GM12801 (cell line): ENCODE measurements around the gene CLCA1.

Experiments used
- TF ChIP-seq, protein P1 (sequence below): IDR thresholded peaks from one replicate; pipeline ENCODE4 v1.5.1; 2011; ENCODE audit warnings: control low read depth; ENCODE audit not compliant: insufficient read length; ENCODE audit errors: extremely low read depth

The CLCA1 gene

DNA sequence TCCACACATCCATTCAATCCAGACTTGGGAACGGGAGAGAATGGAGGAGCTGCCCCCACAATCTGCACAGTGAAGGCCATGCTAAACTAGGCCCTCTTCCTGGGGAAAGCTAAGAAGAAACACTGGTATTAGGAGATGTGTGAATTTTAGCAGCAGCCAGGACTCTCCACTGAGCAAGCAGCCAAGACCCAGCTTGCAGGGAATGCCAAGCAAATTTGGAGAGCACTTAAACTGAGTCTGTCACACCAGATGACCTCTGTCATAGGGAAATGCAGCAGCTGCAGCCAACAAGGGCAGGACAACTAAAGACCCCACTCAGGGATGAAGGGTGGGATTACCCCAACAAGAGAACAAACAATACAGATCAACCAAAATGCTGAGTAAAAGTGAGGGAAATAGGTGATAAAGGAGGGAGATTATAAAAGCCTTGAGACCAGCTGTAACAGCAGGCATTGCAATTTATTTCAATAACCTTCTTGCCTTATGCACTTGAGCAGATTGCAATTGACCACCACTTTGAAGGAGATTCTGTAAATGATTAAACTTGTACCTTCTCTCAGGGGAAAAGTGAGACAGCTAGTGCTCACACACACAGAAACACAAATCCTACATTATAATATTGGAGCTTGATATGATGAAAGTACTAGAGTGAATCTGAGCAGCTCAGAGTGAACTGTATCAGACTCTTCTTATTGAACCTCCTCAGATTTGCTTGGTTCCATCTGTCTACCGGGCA is 2.5 kb upstream of the CLCA1 start:
- TF ChIP-seq, protein P1, sequence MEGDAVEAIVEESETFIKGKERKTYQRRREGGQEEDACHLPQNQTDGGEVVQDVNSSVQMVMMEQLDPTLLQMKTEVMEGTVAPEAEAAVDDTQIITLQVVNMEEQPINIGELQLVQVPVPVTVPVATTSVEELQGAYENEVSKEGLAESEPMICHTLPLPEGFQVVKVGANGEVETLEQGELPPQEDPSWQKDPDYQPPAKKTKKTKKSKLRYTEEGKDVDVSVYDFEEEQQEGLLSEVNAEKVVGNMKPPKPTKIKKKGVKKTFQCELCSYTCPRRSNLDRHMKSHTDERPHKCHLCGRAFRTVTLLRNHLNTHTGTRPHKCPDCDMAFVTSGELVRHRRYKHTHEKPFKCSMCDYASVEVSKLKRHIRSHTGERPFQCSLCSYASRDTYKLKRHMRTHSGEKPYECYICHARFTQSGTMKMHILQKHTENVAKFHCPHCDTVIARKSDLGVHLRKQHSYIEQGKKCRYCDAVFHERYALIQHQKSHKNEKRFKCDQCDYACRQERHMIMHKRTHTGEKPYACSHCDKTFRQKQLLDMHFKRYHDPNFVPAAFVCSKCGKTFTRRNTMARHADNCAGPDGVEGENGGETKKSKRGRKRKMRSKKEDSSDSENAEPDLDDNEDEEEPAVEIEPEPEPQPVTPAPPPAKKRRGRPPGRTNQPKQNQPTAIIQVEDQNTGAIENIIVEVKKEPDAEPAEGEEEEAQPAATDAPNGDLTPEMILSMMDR, result no peak

GRCh38 chr1:86466986-86467385 is 1.7 kb upstream of the CLCA1 start:
- TF ChIP-seq, protein P1, result no peak

DNA sequence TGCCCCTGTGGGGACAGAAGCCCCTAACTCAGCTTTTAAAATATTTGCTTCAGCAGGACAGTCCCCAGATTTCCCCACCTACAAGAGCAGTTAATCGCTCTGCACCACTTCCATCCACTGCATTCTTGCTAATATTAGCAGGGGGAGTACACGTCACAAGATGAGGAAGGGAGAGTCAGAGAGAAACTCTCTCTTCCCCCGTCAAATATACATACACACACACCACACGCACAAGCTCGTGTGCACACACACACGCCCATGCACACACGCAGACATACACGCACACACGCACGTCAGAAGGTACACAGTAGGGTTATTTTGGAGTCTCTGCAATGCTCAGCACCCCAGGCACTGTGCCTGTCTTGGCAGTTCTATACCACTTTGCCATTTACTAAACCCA is 2.1 kb downstream of the CLCA1 start:
- TF ChIP-seq, protein P1, result no peak

GRCh38 chr1:86471291-86471690 is 2.6 kb downstream of the CLCA1 start:
- TF ChIP-seq, protein P1, result no peak

DNA sequence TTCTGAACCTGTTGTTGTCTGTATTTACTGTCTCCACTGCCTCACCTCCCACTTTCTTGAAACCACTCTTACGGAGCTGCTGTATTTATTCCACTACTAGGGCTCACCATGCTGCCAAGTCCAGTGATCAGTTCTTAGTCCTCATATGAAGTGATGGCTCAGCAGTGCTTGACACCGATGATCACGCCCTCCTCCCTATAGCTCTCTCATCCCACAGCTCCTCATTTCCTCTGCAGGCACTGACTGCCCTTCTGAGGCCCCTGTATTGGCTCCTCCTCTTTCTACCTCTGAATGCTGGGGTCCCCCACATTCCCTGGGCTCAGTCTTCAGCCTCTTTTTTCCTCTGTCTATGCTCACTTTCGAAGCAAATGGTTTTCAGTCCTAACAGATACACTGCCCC is 3.4 kb downstream of the CLCA1 start:
- TF ChIP-seq, protein P1, result no peak

- TF ChIP-seq, protein P1, result no peak
These were observed 4.0 kb downstream of the CLCA1 start for GRCh38 chr1:86472767-86473166.

DNA sequence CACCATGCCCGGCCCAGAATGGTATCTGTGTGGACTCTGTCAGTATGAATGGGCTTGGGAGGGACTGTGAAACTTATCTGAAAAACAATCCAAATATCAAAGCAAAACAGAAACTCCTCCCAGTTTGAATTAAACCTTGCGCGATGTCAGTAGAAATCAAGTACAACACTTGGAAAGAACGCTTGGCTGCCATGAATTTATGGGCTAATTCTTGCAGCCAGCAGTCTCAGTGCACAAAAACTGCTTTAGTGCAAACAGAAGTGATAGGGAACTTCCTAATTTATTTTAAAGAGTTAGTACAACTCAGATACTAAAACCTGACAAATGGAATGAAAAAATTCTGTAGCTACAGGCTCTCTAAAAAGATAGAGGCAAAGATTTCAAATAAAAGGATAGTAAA is 8.5 kb downstream of the CLCA1 start:
- TF ChIP-seq, protein P1, result no peak

DNA sequence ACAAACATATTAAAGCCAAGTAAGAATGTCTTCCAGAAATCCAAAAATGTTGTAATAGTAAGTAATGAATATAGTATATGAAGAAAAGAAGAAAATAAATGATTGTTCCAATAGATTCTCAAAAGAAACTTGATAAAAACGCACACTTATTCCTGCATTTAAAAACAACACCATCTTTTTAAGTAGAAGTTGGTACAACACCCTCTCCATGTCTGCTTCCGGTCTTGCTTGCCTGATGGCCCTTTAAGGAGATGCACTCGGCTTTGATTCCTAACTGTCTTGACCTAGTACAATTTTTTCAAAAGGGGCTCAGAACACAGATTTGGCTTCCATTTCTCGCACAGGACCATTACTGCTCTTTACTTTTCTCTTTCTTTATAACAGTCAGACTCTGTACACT is 9.0 kb downstream of the CLCA1 start:
- TF ChIP-seq, protein P1, result no peak
